ENCODE data around the gene TTC27. TPM values are rescaled to one million over a fixed set of nuclear protein-coding genes. Genes with fewer than 3 reads are reported as not detected.

TTC27 gene
- total RNA-seq, 1 donor from 2014 or later, result 12.5 TPM

GRCh38 chr2:32806857-32807256, 179.0 kb downstream of the TTC27 start:
- intact Hi-C loops (cut with DNase I), result no loop called here
- Histone ChIP-seq H3K36me3 (no peaks in the 10 kb centered on the region), H3K4me1 (no peaks in the 10 kb centered on the region), H3K27ac (no peak overlapping the region), H3K9me3 (no peaks in the 10 kb centered on the region), H3K27me3 (no peaks in the 10 kb centered on the region), H3K4me3 (no peak overlapping the region)
- TF ChIP-seq CTCF (IDR thresholded peaks at IDR 0.05) (no peak), POLR2AphosphoS5 (IDR thresholded peaks at IDR 0.05; ENCODE audit: insufficient read depth in 1 of 2, low read depth in 1 of 2) (no peak), POLR2A (IDR thresholded peaks at IDR 0.05) (no peak)
- DNase-seq (ENCODE audit: extremely low spot score in 2 of 2), result no peak

- no peak overlapping the region for H3K4me3 ChIP-seq
- no peaks in the 10 kb centered on the region for H3K36me3 ChIP-seq
- no peak for TF ChIP-seq POLR2AphosphoS5 (IDR thresholded peaks at IDR 0.05; ENCODE audit: insufficient read depth in 1 of 2, low read depth in 1 of 2)
- TF ChIP-seq CTCF (IDR thresholded peaks at IDR 0.05), result no peak
- TF ChIP-seq POLR2A (IDR thresholded peaks at IDR 0.05), result no peak
- H3K9me3 ChIP-seq, result no peaks in the 10 kb centered on the region
- H3K27me3 ChIP-seq, result no peaks in the 10 kb centered on the region
- intact Hi-C loops (cut with DNase I), result no loop called here
- H3K4me1 ChIP-seq, result no peaks in the 10 kb centered on the region
- no peak overlapping the region for H3K27ac ChIP-seq
- DNase-seq (ENCODE audit: extremely low spot score in 2 of 2), result no peak
Observed at GRCh38 chr2:32807662-32808061, 179.8 kb downstream of the TTC27 start.

- intact Hi-C loops (cut with DNase I), result no loop called here
- no peak overlapping the region for H3K27ac ChIP-seq
- H3K36me3 ChIP-seq, result no peaks in the 10 kb centered on the region
- no peaks in the 10 kb centered on the region for H3K27me3 ChIP-seq
- H3K4me3 ChIP-seq, result no peak overlapping the region
- TF ChIP-seq POLR2AphosphoS5 (IDR thresholded peaks at IDR 0.05; ENCODE audit: insufficient read depth in 1 of 2, low read depth in 1 of 2) (no peak), POLR2A (IDR thresholded peaks at IDR 0.05) (no peak), CTCF (IDR thresholded peaks at IDR 0.05) (no peak)
- no peak for DNase-seq (ENCODE audit: extremely low spot score in 2 of 2)
- no peaks in the 10 kb centered on the region for H3K4me1 ChIP-seq
- no peaks in the 10 kb centered on the region for H3K9me3 ChIP-seq
Observed at GRCh38 chr2:32810909-32811495, 183.2 kb downstream of the TTC27 start.

- no peak for DNase-seq (ENCODE audit: extremely low spot score in 2 of 2)
- Histone ChIP-seq H3K4me1 (no peaks in the 10 kb centered on the region), H3K4me3 (no peak overlapping the region), H3K27me3 (no peaks in the 10 kb centered on the region), H3K9me3 (no peaks in the 10 kb centered on the region), H3K36me3 (peaks cover 0 to 5% of the 10 kb centered on the region in 2 donors), H3K27ac (no peak overlapping the region)
- intact Hi-C loops (cut with DNase I), result no loop called here
- TF ChIP-seq POLR2A (IDR thresholded peaks at IDR 0.05), result no peak
- no peak for TF ChIP-seq POLR2AphosphoS5 (IDR thresholded peaks at IDR 0.05; ENCODE audit: insufficient read depth in 1 of 2, low read depth in 1 of 2)
- TF ChIP-seq CTCF (IDR thresholded peaks at IDR 0.05), result no peak
Observed at GRCh38 chr2:32811696-32812095, 183.8 kb downstream of the TTC27 start.

GRCh38 chr2:32812316-32812715, 184.5 kb downstream of the TTC27 start:
- Histone ChIP-seq H3K4me3 (no peak overlapping the region), H3K27ac (no peak overlapping the region), H3K9me3 (no peaks in the 10 kb centered on the region), H3K36me3 (peaks cover 0 to 5% of the 10 kb centered on the region in 2 donors), H3K4me1 (no peaks in the 10 kb centered on the region), H3K27me3 (no peaks in the 10 kb centered on the region)
- DNase-seq (ENCODE audit: extremely low spot score in 2 of 2), result no peak
- intact Hi-C loops (cut with DNase I), result no loop called here
- TF ChIP-seq CTCF (IDR thresholded peaks at IDR 0.05), result no peak
- no peak for TF ChIP-seq POLR2AphosphoS5 (IDR thresholded peaks at IDR 0.05; ENCODE audit: insufficient read depth in 1 of 2, low read depth in 1 of 2)
- TF ChIP-seq POLR2A (IDR thresholded peaks at IDR 0.05), result no peak
